Gastrocnemius medialis (tissue), 4 donors: ENCODE results near the gene FBRSL1.
"Not testable (repeated sequence)": the region's sequence is repeated elsewhere in the genome, so short reads cannot be mapped to it uniquely, and the experiment has no call there.

Source experiments
- POLR2A ChIP-seq, 2 donors: fragments of 450-650 bp; IDR thresholded peaks; one replicate each; pipeline ENCODE4 v1.6.1; 2017; ENCODE audit warnings: antibody characterized with exemption in 2 of 2, mild to moderate bottlenecking in 2 of 2, moderate library complexity in 2 of 2
- TF ChIP-seq, protein P1 (sequence below), 5 experiments: fragments of 450-650 bp in 3 of 5; fragments of 200-600 bp in 2 of 5; sonication (generic) in 2 of 5; IDR thresholded peaks in 4 of 5; conservative IDR thresholded peaks in 1 of 5; 1 replicate in 4 of 5; 2 replicates in 1 of 5; pipeline ENCODE4 v1.5.1; 2016 to 2019; ENCODE audit warnings: antibody characterized with exemption in 5 of 5, mild to moderate bottlenecking in 3 of 5, moderate library complexity in 3 of 5

DNA sequence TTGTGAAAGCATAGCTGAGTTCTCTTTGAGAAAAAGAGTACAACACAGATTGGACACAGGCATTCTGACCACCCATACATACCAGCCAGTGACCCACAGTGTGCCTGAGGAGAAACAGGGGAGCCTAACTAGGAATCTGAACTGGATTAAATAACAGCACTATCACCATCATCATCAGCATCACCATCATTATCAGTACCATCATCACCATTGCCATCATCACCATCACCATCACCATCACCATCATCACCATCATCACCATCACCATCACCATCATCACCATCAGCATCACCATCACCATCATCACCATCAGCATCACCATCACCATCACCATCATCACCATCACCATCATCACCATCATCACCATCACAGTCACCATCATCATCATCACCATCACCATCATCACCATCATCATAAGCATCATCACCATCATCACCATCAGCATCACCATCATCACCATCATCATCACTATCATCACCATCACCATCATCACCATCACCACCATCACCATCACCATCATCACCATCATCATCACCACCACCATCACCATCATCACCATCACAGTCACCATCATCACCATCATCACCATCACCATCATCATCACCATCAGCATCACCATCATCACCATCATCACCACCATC, 26.5 kb upstream of the FBRSL1 start:
- TF ChIP-seq, protein P1, sequence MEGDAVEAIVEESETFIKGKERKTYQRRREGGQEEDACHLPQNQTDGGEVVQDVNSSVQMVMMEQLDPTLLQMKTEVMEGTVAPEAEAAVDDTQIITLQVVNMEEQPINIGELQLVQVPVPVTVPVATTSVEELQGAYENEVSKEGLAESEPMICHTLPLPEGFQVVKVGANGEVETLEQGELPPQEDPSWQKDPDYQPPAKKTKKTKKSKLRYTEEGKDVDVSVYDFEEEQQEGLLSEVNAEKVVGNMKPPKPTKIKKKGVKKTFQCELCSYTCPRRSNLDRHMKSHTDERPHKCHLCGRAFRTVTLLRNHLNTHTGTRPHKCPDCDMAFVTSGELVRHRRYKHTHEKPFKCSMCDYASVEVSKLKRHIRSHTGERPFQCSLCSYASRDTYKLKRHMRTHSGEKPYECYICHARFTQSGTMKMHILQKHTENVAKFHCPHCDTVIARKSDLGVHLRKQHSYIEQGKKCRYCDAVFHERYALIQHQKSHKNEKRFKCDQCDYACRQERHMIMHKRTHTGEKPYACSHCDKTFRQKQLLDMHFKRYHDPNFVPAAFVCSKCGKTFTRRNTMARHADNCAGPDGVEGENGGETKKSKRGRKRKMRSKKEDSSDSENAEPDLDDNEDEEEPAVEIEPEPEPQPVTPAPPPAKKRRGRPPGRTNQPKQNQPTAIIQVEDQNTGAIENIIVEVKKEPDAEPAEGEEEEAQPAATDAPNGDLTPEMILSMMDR (IDR thresholded peaks at IDR 0.05 in 4 of 5, conservative IDR thresholded peaks at IDR 0.05 in 1 of 5) = not testable (repeated sequence)
- not testable (repeated sequence) for TF ChIP-seq POLR2A (IDR thresholded peaks at IDR 0.05)
